Activated naive CD4-positive, alpha-beta T cell treated with anti-CD3 and anti-CD28 coated beads, Interleukin-2, amount 10 ng/mL, durations not matched to agents 7 days and 5 days (primary cell): ENCODE data around the gene SLC26A1.
"Not testable (repeated sequence)": the region's sequence is repeated elsewhere in the genome, so short reads cannot be mapped to it uniquely, and the experiment has no call there.

Source experiments
- CTCF ChIA-PET: fragments of 350-600 bp; sonication (Branson Sonifier 250); formaldehyde crosslinking; loops from one replicate; lab custom pipeline; 2021; ENCODE audit warnings: antibody characterized with exemption; lab: Charles Lee
- DNase-seq: peaks from one replicate; pipeline ENCODE4 v3.0.0-alpha.2; 2020
- H3K27ac Mint-ChIP-seq: one replicate; pipeline ENCODE4 v1.8.0; 2021; ENCODE audit warnings: mild to moderate bottlenecking, moderate library complexity, mixed read lengths
- H3K27me3 Mint-ChIP-seq: one replicate; pipeline ENCODE4 v1.8.0; 2021; ENCODE audit warnings: mild to moderate bottlenecking, mixed read lengths
- H3K36me3 Mint-ChIP-seq: one replicate; pipeline ENCODE4 v1.8.0; 2021; ENCODE audit warnings: mixed read lengths
- H3K4me1 Mint-ChIP-seq: one replicate; pipeline ENCODE4 v1.8.0; 2021; ENCODE audit warnings: mixed read lengths
- H3K4me3 Mint-ChIP-seq: one replicate; pipeline ENCODE4 v1.8.0; 2021; ENCODE audit warnings: mild to moderate bottlenecking, moderate library complexity, mixed read lengths
- H3K9me3 Mint-ChIP-seq: one replicate; pipeline ENCODE4 v1.8.0; 2021; ENCODE audit warnings: mixed read lengths

SLC26A1 gene

GRCh38 chr4:989722-990471 lies 3.3 kb downstream of the SLC26A1 start:
- H3K27ac Mint-ChIP-seq: no peak overlapping the region
- DNase-seq: no peak
- H3K4me1 Mint-ChIP-seq: peaks cover 22% of the 10 kb centered on the region
- H3K36me3 Mint-ChIP-seq: peaks cover 2% of the 10 kb centered on the region
- CTCF ChIA-PET: no interaction called here
- no peaks in the 10 kb centered on the region for H3K9me3 Mint-ChIP-seq
- peaks cover 2% of the 10 kb centered on the region for H3K27me3 Mint-ChIP-seq
- H3K4me3 Mint-ChIP-seq: no peak overlapping the region

GRCh38 chr4:988726-989721 lies 4.2 kb downstream of the SLC26A1 start:
- no peak for DNase-seq
- H3K4me1 Mint-ChIP-seq: peaks cover 29% of the 10 kb centered on the region
- no peaks in the 10 kb centered on the region for H3K27me3 Mint-ChIP-seq
- H3K9me3 Mint-ChIP-seq: no peaks in the 10 kb centered on the region
- no peak overlapping the region for H3K27ac Mint-ChIP-seq
- H3K36me3 Mint-ChIP-seq: peaks cover 2% of the 10 kb centered on the region
- CTCF ChIA-PET: interaction anchor here (2.2 kb wide), 1 partner anchor 247 kb away, joined by 18 read pairs; no protein-coding TSS in a partner anchor
- H3K4me3 Mint-ChIP-seq: no peak overlapping the region

DNA sequence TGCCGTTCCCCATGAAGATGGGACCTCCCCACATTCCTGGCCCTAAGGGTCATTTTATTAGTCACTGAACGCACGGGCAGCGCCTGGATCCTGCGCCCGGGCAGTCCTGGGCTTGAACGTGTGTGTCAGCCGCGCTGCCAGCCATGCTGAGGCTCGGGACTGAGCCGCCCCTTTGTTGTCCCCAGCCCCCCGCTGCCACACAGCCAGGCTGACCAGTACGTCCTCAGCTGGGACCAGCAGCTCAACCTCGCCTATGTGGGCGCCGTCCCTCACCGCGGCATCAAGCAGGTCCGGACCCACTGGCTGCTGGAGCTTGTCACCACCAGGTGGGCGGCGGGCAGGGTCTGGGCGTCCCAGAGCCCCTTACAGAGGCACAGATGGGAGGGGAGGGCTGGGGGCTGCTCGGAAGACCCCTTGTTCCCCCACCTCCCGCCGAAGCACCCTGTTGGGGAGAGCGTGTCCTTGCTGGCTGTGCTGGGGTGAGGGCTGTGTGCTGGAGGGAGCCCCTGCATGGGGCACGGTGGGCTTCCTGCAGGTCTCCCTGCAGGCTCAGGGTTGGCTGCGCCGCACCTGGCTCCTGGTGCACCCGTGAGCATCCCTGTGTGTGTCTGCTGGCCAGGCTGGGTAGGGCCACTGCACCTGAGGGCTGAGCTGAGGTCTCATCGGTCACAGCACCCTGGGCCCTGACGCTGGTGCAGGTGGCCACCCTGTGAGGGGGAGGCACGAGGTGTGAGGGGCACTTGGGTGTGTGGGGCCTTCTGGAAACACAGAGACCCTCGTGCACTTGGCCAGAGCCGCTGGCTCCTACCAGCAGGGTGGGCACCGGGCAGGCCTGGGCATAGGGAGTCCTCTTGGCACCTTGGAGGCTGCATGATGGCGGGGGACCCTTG lies 5.3 kb downstream of the SLC26A1 start:
- Mint-ChIP-seq H3K27me3 (no peaks in the 10 kb centered on the region), H3K4me3 (peak overlapping the region; percentile 77), H3K9me3 (no peaks in the 10 kb centered on the region), H3K27ac (peak overlapping the region; percentile 24), H3K36me3 (peaks cover 2% of the 10 kb centered on the region), H3K4me1 (peaks cover 29% of the 10 kb centered on the region)
- DNase-seq: no peak
- CTCF ChIA-PET: interaction anchor here (1.1 to 2.2 kb wide), 3 partner anchors 22 to 246 kb away, joined by 3 to 18 read pairs (median 4); no protein-coding TSS in a partner anchor

- CTCF ChIA-PET: interaction anchor here (1.1 to 2.2 kb wide), 4 partner anchors 21 to 245 kb away, joined by 3 to 18 read pairs (median 4); no protein-coding TSS in a partner anchor
- no peaks in the 10 kb centered on the region for H3K27me3 Mint-ChIP-seq
- H3K4me1 Mint-ChIP-seq: peaks cover 29% of the 10 kb centered on the region
- peaks cover 2% of the 10 kb centered on the region for H3K36me3 Mint-ChIP-seq
- DNase-seq: peak; percentile 92
- peak within 1 kb of the TSS; percentile 83 for H3K4me3 Mint-ChIP-seq
- H3K27ac Mint-ChIP-seq: peak within 1 kb of the TSS; percentile 87
- no peaks in the 10 kb centered on the region for H3K9me3 Mint-ChIP-seq
These were observed 6.2 kb downstream of the SLC26A1 start, which contains the start of gene IDUA for GRCh38 chr4:986879-987623. TSS of gene IDUA (plus strand) at chr4:987044. CDS start at chr4:987085, 41 bp downstream.

DNA sequence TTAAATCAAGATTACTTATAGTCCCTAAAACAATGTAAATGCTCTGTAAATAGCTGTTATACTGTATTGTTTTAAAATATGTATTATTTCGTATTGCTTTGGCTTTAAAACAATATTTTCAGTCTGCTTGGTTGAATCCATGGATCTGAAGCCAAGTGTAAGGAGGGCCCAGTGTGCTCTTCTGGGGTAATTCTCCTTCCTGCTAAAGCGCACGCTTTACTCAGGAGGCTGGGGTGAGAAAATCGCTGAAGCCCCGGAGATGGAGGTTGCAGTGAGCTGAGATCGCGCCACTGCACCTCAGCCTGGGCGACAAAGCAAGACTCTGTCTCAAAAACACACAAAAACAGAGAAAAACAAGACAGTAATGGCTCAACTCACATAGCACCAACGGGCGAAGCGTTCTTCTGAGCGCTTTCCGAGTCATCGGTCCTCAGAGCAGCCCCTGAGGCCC lies 6.8 kb downstream of the SLC26A1 start:
- no peaks in the 10 kb centered on the region for H3K9me3 Mint-ChIP-seq
- CTCF ChIA-PET: interaction anchor here (1.2 to 2.2 kb wide), 3 partner anchors 202 to 245 kb away, joined by 3 to 18 read pairs (median 3); no protein-coding TSS in a partner anchor
- H3K36me3 Mint-ChIP-seq: peaks cover 2% of the 10 kb centered on the region
- no peak for DNase-seq
- H3K4me1 Mint-ChIP-seq: peaks cover 29% of the 10 kb centered on the region
- peak overlapping the region; percentile 83 for H3K4me3 Mint-ChIP-seq
- no peaks in the 10 kb centered on the region for H3K27me3 Mint-ChIP-seq
- H3K27ac Mint-ChIP-seq: peak overlapping the region; percentile 87

GRCh38 chr4:985123-985830 lies 7.9 kb downstream of the SLC26A1 start:
- Mint-ChIP-seq H3K27ac (no peak overlapping the region), H3K36me3 (no peaks in the 10 kb centered on the region), H3K27me3 (no peaks in the 10 kb centered on the region), H3K9me3 (no peaks in the 10 kb centered on the region), H3K4me3 (peak overlapping the region; percentile 83), H3K4me1 (peaks cover 29% of the 10 kb centered on the region)
- DNase-seq: peak; percentile 78
- CTCF ChIA-PET: no interaction called here

GRCh38 chr4:984336-985054 lies 8.7 kb downstream of the SLC26A1 start:
- H3K27me3 Mint-ChIP-seq: no peaks in the 10 kb centered on the region
- H3K4me3 Mint-ChIP-seq: no peak overlapping the region
- H3K4me1 Mint-ChIP-seq: peaks cover 29% of the 10 kb centered on the region
- H3K9me3 Mint-ChIP-seq: no peaks in the 10 kb centered on the region
- no peak for DNase-seq
- no peak overlapping the region for H3K27ac Mint-ChIP-seq
- CTCF ChIA-PET: no interaction called here
- no peaks in the 10 kb centered on the region for H3K36me3 Mint-ChIP-seq

GRCh38 chr4:982814-983213 lies 10.4 kb downstream of the SLC26A1 start:
- Mint-ChIP-seq H3K4me1 (peaks cover 25% of the 10 kb centered on the region), H3K36me3 (no peaks in the 10 kb centered on the region), H3K9me3 (no peaks in the 10 kb centered on the region), H3K27me3 (no peaks in the 10 kb centered on the region), H3K27ac (no peak overlapping the region), H3K4me3 (no peak overlapping the region)
- CTCF ChIA-PET: no interaction called here
- no peak for DNase-seq

DNA sequence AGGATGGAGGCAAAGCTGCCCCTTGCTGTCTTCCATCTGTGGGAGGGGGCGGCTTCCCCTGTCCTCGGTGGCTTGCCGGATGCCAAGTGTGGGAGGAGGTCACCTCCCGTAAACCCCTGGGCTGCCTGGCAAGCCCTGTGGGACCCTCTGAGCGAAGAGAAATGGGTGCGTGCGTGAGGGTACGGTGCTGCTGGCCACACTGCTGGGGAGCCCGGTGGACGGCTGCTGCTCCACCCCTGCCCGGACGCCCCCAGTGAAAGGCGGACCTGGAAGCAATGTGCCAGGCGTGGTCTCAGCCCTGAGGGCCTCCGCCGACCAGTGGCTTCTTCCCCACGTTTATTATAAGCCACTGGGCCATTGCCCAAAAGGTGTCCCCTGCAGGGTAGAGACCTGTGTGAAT lies 10.9 kb downstream of the SLC26A1 start:
- no peaks in the 10 kb centered on the region for H3K36me3 Mint-ChIP-seq
- H3K9me3 Mint-ChIP-seq: no peaks in the 10 kb centered on the region
- no peak overlapping the region for H3K4me3 Mint-ChIP-seq
- CTCF ChIA-PET: no interaction called here
- no peak overlapping the region for H3K27ac Mint-ChIP-seq
- H3K4me1 Mint-ChIP-seq: peaks cover 21% of the 10 kb centered on the region
- H3K27me3 Mint-ChIP-seq: no peaks in the 10 kb centered on the region
- no peak for DNase-seq

DNA sequence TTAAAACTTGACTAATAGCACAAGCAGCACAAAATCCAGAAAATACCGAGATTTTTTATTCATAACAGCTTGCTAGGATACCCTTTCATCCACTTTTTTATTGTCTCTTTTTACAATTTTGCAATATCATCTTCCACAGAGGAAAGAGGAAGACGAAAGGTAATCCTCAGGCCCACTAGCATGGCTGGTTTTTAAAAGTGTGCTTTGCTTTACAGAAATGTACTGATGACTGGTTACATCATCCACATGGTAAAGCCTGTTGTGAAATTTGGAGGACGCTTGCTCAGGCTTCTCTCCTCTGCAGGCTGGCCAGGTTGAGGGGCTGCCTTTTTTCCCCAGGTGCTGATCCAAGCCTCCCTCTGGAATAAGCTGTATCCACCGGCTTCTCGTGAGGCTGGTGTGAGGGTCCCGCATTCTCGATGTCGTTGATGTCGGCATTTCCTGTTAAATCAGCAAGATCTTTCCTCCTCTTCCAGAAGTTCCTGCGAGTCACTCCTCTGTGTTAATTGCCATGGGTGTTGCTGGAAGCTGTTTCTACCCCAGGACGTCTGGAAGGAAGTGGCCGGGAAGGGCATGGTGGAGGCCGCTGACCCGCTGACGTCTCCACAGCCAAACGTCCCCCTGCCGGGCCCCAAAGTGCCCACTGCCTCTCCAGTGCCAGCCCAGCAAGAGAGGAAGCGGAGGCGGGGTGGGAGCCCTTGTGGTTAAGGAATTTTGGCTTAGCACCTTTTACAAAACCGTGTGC lies 14.1 kb downstream of the SLC26A1 start:
- peaks cover 10% of the 10 kb centered on the region for H3K27me3 Mint-ChIP-seq
- no peak overlapping the region for H3K4me3 Mint-ChIP-seq
- H3K4me1 Mint-ChIP-seq: peaks cover 4% of the 10 kb centered on the region
- no peaks in the 10 kb centered on the region for H3K9me3 Mint-ChIP-seq
- no peaks in the 10 kb centered on the region for H3K36me3 Mint-ChIP-seq
- DNase-seq: no peak
- CTCF ChIA-PET: interaction anchor here (0.6 kb wide), 1 partner anchor 177 kb away, joined by 3 read pairs; no protein-coding TSS in a partner anchor
- H3K27ac Mint-ChIP-seq: no peak overlapping the region

- H3K4me1 Mint-ChIP-seq, CTCF ChIA-PET, H3K36me3 Mint-ChIP-seq, H3K4me3 Mint-ChIP-seq, DNase-seq, H3K27ac Mint-ChIP-seq, H3K27me3 Mint-ChIP-seq, H3K9me3 Mint-ChIP-seq: not testable (repeated sequence)
These were observed 17.2 kb downstream of the SLC26A1 start for GRCh38 chr4:976016-976415.
